ENCODE measurements around the gene HCN3.
"Not testable (repeated sequence)": the region's sequence is repeated elsewhere in the genome, so short reads cannot be mapped to it uniquely, and the experiment has no call there.

Gene HCN3

DNA sequence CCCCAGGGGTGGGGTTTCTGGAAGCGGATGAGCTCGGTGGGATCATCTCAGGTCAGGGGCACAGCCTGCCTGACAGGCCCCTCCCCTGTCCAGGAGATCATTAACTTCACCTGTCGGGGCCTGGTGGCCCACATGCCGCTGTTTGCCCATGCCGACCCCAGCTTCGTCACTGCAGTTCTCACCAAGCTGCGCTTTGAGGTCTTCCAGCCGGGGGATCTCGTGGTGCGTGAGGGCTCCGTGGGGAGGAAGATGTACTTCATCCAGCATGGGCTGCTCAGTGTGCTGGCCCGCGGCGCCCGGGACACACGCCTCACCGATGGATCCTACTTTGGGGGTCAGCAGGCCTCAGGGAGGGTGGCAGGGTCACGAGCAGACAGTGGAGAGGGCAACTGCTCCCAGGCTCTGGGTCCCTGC lies 8.4 kb downstream of the HCN3 start:
- DNase-seq: no peak

GRCh38 chr1:155286544-155286943 lies 9.3 kb downstream of the HCN3 start:
- no peak for DNase-seq

GRCh38 chr1:155287987-155288543 lies 10.8 kb downstream of the HCN3 start:
- no peak for DNase-seq

- not testable (repeated sequence) for DNase-seq
Observed at GRCh38 chr1:155291006-155291405, 13.7 kb downstream of the HCN3 start.

DNA sequence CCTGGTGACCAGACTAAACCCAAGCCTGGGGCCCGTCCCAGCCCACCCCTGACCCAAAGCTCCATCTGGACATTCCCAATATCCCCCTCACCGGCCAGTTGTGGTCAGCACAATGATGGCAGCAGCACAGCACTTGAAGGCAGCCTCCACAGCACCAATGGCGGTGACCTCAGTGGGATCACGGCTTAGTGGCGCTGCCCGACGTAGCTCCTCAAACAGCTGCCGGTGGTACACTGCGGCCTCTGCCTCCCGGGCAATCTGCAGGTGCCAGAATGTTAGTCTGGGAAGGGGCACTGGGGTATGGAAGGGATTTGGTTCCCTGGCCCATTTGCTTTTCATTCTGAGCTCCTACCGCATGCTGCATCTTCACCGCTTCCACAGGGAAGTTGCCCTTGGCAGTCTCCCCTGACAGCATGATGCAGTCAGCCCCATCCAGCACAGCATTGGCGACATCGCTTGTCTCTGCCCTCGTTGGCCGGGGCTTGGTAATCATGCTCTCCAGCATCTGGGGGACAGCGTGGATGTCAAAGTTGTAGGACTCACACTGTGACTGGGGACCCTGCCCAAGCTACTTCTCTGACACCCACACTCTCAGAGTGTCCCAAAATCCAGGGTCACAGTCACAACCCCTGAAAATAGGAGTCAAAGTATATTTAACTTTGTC lies 16.0 kb downstream of the HCN3 start:
- no peak for DNase-seq

- no peak for DNase-seq
Observed at GRCh38 chr1:155294520-155295182, 17.4 kb downstream of the HCN3 start.

DNA sequence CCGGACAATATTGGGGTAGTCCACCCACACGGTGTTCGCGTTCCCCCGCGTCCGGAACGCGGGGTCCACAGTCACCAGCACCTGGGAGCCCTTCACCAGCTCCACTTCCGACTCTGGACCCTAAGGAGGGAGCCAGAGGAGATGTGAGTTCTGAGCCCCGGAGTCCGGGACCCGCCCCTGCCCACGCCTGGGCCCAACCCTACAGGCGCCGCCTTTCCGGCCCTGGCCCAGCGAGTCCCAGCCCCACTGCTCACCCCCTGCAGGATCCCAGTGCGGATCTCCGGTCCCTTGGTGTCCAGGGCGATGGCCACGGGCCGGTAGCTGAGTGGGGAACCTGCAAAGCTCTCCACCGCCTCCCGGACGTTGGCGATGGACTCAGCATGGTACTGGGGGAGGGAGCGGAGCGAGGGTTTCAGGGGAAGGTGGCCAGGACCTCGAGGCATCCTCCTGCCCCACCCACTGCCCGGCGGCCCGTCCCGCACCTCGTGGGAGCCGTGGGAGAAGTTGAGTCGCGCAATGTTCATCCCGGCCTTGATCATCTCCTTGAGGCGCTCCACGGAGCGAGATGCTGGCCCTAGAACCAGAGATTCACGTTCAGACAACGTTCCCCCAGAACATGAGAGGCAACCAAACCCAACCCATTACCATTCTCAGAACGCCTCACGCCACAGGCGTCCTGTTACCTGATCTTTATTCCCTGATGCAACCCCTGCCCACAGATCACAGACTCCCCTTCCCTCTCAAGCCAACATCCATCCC lies 18.1 kb downstream of the HCN3 start:
- DNase-seq: no peak

DNA sequence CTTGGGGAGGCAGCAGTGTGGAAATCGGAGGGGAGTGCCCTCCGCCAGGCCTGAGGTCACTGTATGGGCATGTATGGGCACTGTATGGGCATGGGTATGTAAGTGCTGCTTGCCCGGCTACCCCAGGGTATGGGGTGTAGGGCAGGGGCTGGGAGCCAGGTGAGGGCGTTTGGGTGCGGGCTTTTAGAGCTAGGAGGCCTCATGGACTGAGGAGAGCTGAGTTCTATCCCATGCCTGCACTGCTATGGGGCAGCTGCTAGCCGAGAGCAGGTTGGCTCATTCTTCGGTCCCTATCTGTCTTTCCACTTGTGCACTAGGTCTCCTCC lies 18.6 kb downstream of the HCN3 start:
- no peak for DNase-seq

- no peak for DNase-seq
Observed at GRCh38 chr1:155296661-155297060, 19.4 kb downstream of the HCN3 start.

- no peak for DNase-seq
Observed at GRCh38 chr1:155297384-155297783, 20.1 kb downstream of the HCN3 start.

- no peak for DNase-seq
Observed at GRCh38 chr1:155300024-155300423, 22.8 kb downstream of the HCN3 start.

DNA sequence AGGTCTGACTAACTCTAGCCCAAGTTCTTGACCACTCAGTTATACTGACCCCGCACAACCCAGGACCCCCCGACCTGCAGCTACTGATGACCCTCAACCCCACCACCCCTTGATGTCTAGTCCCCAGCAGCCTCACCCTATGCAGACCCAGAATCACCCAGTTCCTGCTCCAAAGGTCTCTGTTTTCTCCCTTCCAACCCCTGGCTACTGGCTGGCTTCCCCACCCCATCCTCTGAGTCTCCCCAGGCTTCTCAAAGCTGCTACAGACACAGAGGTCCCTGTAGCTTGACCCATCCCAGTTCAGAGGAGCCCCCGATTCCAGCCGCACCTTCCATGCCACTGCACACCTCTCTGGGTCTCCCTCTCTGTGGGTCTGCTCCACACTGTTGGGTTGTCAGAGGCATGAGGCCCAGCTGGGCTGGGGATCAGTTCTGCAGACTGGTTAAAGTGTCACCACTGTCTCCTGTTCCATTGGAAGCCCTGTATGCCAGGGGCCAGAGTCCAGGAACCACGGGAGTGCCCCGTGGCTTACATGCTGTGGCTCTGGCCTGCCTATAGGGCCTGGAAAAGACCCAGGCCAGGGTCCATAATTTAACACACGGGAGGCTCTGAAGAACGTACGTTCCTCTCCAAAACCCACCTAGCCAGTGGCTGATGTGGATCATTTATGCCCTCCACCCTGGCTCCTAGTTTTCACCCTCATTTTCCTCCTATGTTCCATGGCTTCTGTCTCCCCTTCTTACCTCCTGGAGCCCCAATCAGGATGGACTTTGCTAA lies 23.5 kb downstream of the HCN3 start:
- no peak for DNase-seq

GRCh38 chr1:155301342-155301841 lies 24.1 kb downstream of the HCN3 start, which contains the start of gene PKLR:
Gene PKLR (minus strand): TSS chr1:155301438. CDS start chr1:155301395, 43 bp downstream.
- no peak for DNase-seq

GRCh38 chr1:155304558-155305063 lies 27.3 kb downstream of the HCN3 start:
- DNase-seq: no peak

DNA sequence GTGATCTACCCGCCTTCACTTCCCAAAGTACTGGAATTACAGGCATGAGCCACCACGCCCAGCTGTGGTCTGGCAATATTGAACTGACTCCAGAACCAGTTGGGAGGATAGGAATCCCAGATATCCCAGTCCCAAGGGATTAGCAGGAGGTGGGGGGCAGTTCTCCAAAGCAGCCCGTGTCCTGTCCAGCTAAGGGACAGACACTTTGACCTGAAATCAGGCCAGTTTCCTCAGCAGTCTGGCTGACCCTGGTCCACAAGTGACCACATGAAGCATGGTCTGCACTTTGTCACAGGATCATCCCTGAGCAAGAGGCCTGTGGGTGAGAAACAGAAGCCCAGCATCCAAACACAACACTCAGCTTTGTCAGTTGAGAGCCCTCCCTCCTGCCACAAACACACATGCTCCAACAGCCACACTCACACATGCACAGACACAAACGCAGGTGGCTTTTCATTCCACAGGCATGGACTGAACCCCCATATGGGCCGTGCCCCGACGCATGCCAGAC lies 28.7 kb downstream of the HCN3 start:
- DNase-seq: no peak

GRCh38 chr1:155307247-155307740 lies 30.0 kb downstream of the HCN3 start:
- DNase-seq: peak; percentile 35 to 38

DNA sequence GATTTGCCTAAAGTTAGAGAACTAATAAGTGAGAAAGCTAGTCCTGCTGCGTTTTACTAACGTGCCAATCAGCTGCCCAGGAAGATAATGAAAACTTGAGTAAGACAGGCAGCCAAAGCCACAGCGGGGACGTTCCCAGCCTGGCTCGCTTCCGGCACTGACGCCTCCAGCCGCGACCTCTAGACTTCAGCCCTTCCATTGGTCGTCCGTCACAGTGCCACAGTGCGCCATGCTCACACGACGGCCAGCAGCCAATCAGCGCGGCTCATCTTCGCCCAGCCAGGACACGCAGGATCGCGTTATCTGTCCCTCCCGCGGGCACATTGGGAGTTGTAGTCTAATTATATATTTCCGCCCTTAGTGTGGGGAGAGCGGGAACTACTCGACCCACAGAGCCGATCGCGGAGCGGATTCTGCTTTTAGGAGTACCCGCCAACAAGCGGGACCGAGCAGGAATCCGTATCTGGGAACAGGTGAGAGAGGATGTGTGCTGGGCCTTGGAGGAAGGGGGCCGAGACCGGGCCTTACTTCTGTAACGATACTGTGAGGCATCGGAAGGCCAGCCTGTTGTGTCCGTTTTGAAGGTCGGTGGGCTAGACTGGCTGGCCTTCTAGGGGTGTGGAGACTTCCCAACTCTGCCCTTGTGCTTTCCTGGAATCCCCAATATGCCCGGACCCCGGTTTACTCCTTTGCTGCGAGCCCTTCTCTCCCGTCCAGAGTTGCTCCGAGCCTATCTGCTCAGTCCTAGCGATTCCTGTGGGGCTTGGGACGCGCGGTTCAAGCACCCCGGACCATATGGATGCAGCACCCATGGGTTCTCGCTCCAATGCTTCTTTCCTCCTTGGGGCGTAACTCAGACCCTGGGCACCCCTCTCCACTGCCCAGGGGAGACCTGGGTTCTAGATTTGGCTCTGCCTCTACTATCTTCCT lies 31.5 kb downstream of the HCN3 start, which contains the start of gene FDPS:
Gene FDPS, plus strand, starts transcription at position 374 of the 930 bp plus-strand sequence. CDS start 924 bp downstream, outside the sequence.
- peak; percentile 99 to 100 for DNase-seq

DNA sequence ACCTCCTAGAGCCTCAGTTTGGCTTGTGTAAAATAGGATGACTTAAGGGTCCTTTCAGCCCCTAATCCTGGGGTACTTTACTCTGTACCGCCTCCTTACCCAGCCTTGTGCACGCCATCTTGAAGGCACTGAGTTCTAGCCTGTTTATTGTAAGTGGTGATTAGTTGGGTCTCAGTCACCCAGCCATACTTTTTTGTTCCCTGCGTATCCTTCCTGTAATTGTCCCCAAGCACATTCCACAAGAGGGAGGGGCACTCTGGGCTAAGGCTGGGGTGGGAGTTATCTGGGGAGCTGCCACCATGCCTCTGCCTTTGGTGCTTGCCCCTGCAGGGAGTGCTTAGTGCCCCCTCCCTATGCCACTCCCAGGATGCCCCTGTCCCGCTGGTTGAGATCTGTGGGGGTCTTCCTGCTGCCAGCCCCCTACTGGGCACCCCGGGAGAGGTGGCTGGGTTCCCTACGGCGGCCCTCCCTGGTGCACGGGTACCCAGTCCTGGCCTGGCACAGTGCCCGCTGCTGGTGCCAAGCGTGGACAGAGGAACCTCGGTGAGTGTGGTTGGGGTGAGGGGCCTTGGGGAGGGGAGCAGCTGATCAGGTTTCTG lies 32.3 kb downstream of the HCN3 start:
- DNase-seq: no peak

- DNase-seq: no peak
Observed at GRCh38 chr1:155313261-155313660, 36.0 kb downstream of the HCN3 start.

GRCh38 chr1:155316922-155317321 lies 39.7 kb downstream of the HCN3 start:
- no peak for DNase-seq
